Natural killer cell (primary cell): ENCODE data around the gene SPNS2. TPM values are rescaled to one million over a fixed set of nuclear protein-coding genes. Genes with fewer than 3 reads are reported as not detected.

Source experiments
- ATAC-seq, 3 donors: fragments of 150-1000 bp in 2 of 3; fragments of 200-7000 bp in 1 of 3; cut with Tn5 transposase; 1 replicate in 1 of 3; 2 replicates in 2 of 3; pipeline ENCODE4 v1.10.0; 2021; ENCODE audit warnings: mild to moderate bottlenecking in 2 of 3, moderate library complexity in 2 of 3
- DNase-seq, 2 donors: peaks; one replicate each; pipeline versions ENCODE4 v3.0.0 to v3.0.0-alpha.2; 2013 to 2021; ENCODE audit warnings: mixed read lengths in 1 of 2
- H3K27ac ChIP-seq: one replicate; pipeline ENCODE4 v1.5.1; 2013; ENCODE audit warnings: mild to moderate bottlenecking, low read length
- H3K27me3 ChIP-seq: one replicate; pipeline ENCODE4 v1.6.1; 2013; ENCODE audit warnings: low read length; ENCODE audit not compliant: control insufficient read depth, insufficient read depth
- H3K36me3 ChIP-seq: one replicate; pipeline ENCODE4 v1.6.1; 2013; ENCODE audit warnings: low read length; ENCODE audit not compliant: control insufficient read depth, insufficient read depth
- H3K4me1 ChIP-seq: one replicate; pipeline ENCODE4 v1.6.1; 2013; ENCODE audit warnings: low read length; ENCODE audit not compliant: control insufficient read depth, insufficient read depth
- H3K4me3 ChIP-seq: one replicate; pipeline ENCODE4 v1.5.1; 2013; ENCODE audit warnings: low read length
- H3K9me3 ChIP-seq: one replicate; pipeline ENCODE4 v1.6.1; 2013; ENCODE audit warnings: low read length; ENCODE audit not compliant: control insufficient read depth, insufficient read depth
- H3K27ac Mint-ChIP-seq, 2 donors: one replicate each; pipeline ENCODE4 v1.8.0; 2022; ENCODE audit warnings: mild to moderate bottlenecking in 2 of 2, mixed read lengths in 2 of 2, moderate library complexity in 1 of 2
- H3K27me3 Mint-ChIP-seq, 2 donors: one replicate each; pipeline ENCODE4 v1.8.0; 2022; ENCODE audit warnings: low read depth in 2 of 2, mixed read lengths in 2 of 2
- H3K36me3 Mint-ChIP-seq: one replicate; pipeline ENCODE4 v1.8.0; 2022; ENCODE audit warnings: mixed read lengths
- H3K4me1 Mint-ChIP-seq, 2 donors: one replicate each; pipeline ENCODE4 v1.8.0; 2022; ENCODE audit warnings: mixed read lengths in 2 of 2
- H3K4me3 Mint-ChIP-seq: one replicate; pipeline ENCODE4 v1.8.0; 2022; ENCODE audit warnings: mild to moderate bottlenecking, moderate library complexity, mixed read lengths
- H3K9me3 Mint-ChIP-seq, 2 donors: one replicate each; pipeline ENCODE4 v1.8.0; 2022; ENCODE audit warnings: mixed read lengths in 2 of 2
- WGBS: methylation state at CpG from one replicate; pipeline ENCODE4 v1.1.7; 2013; ENCODE audit warnings: missing lambda C conversion rate; ENCODE audit not compliant: insufficient coverage; 5-methylcytosine and 5-hydroxymethylcytosine counted together
- intact Hi-C: fragments of 100-400 bp; cut with micrococcal nuclease; formaldehyde crosslinking; loops from one replicate; pipeline ENCODE4 v1.14.2; 2022
- total RNA-seq, 4 donors: library from RNA; stranded (reverse); fragments of 120-200 nt in 1 of 4; gene quantifications; one replicate each; pipeline versions ENCODE4 v1.2.3 to v1.2.4, GENCODE V29; 2013 to 2022
- TF ChIP-seq, protein P1 (sequence below): fragments of 200-600 bp; IDR thresholded peaks from one replicate; pipeline ENCODE4 v1.8.0; 2022; ENCODE audit warnings: antibody characterized with exemption

SPNS2 gene
- total RNA-seq, 3 donors from 2014 or later (not counting 1 experiment from before 2014, with no cell fraction given), result 0.28 to 0.93 (median 0.43) TPM

DNA sequence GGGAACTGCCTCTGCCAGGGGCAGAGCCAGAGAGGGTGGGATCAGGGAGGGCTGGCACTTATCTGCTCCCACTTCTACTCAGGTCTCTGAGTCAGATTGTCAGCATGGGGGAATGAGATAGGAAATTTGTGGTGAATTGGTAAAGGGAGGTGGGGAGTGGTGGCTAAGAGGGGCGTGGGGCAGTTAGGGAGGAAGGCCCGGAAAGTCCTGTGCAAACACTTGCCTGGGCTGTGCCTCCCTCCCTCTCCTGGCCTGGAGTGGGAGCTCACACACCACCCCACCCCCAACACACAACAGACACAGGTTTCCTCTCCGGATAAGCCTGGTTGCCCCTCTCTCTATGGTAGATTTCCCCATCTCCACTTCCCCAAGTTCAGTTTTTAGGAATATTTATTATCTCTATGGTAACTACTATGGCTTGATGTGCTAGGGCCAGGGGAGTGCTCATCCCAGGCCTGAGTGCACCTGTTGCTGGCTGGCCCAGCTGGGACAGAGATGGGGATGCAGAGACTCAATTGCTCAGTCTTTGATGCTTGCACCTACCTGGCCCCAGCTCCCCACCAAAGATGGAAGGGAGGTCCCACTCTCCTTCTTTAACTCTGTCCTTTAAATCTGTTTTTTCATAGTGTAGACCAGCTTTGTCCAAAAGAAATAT, 2.7 kb downstream of the SPNS2 start:
- DNase-seq, result no peak
- TF ChIP-seq, protein P1, sequence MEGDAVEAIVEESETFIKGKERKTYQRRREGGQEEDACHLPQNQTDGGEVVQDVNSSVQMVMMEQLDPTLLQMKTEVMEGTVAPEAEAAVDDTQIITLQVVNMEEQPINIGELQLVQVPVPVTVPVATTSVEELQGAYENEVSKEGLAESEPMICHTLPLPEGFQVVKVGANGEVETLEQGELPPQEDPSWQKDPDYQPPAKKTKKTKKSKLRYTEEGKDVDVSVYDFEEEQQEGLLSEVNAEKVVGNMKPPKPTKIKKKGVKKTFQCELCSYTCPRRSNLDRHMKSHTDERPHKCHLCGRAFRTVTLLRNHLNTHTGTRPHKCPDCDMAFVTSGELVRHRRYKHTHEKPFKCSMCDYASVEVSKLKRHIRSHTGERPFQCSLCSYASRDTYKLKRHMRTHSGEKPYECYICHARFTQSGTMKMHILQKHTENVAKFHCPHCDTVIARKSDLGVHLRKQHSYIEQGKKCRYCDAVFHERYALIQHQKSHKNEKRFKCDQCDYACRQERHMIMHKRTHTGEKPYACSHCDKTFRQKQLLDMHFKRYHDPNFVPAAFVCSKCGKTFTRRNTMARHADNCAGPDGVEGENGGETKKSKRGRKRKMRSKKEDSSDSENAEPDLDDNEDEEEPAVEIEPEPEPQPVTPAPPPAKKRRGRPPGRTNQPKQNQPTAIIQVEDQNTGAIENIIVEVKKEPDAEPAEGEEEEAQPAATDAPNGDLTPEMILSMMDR, result no peak
- Histone ChIP-seq H3K27ac (no peak overlapping the region), H3K27me3 (peaks cover 35% of the 10 kb centered on the region), H3K4me3 (no peak overlapping the region), H3K9me3 (no peaks in the 10 kb centered on the region), H3K36me3 (no peaks in the 10 kb centered on the region), H3K4me1 (peaks cover 41% of the 10 kb centered on the region)
- H3K4me3 Mint-ChIP-seq, result peak overlapping the region; percentile 47
- H3K4me1 Mint-ChIP-seq, result peaks cover 15 to 21% of the 10 kb centered on the region in 2 donors
- H3K27ac Mint-ChIP-seq, result no peak overlapping the region
- WGBS, result 7% methylated on average over 3 of the region's 3 CpGs
- ATAC-seq, result no peak
- no peaks in the 10 kb centered on the region for H3K9me3 Mint-ChIP-seq
- intact Hi-C loops, result no loop called here
- no peaks in the 10 kb centered on the region for H3K36me3 Mint-ChIP-seq
- H3K27me3 Mint-ChIP-seq, result peaks cover 40 to 41% of the 10 kb centered on the region in 2 donors

DNA sequence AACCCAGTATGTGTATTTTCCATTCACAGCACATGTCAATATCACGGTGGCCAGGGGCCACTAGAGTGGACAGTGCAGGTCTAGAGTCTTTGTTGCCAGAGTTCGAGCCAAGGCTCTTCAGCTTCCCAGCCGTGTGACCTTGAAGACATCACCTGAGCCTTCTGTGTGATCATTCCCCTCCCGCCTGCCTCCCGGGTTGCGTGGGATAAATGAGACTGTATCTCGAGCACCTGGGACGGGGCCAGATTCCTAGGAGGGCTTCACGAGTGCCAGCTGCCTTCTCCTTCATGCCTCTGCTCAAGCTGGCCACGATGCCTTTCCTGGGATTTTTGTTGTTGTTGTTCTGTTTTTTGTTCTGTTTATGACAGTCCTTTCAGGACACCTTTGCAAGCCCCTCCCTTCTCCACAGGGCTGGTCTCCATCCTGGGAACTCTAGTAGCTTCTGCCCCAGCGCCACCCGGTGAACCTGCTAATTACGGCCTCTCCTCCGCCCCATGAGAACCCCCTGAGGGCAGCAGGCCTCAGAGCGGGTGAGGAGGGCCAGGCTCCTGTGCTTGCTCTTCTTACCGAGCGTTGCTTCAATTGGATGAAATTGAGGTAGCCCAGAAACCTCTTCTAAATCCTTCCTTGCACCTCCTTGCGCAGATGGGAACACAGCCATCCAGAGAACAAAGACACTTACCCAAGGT, 3.9 kb downstream of the SPNS2 start:
- H3K27ac Mint-ChIP-seq, result no peak overlapping the region
- peaks cover 15 to 21% of the 10 kb centered on the region in 2 donors for H3K4me1 Mint-ChIP-seq
- H3K9me3 Mint-ChIP-seq, result no peaks in the 10 kb centered on the region
- Histone ChIP-seq H3K27me3 (peaks cover 35% of the 10 kb centered on the region), H3K4me3 (no peak overlapping the region), H3K4me1 (peaks cover 41% of the 10 kb centered on the region), H3K36me3 (no peaks in the 10 kb centered on the region), H3K9me3 (no peaks in the 10 kb centered on the region), H3K27ac (no peak overlapping the region)
- TF ChIP-seq, protein P1, result no peak
- no peaks in the 10 kb centered on the region for H3K36me3 Mint-ChIP-seq
- peak overlapping the region; percentile 32 for H3K4me3 Mint-ChIP-seq
- ATAC-seq (no peak), DNase-seq (no peak)
- peaks cover 40 to 46% of the 10 kb centered on the region in 2 donors for H3K27me3 Mint-ChIP-seq
- intact Hi-C loops, result no loop called here
- WGBS, result 87% methylated on average over 18 of the region's 18 CpGs

GRCh38 chr17:4503283-4504025, 4.8 kb downstream of the SPNS2 start:
- TF ChIP-seq, protein P1, result no peak
- no peak overlapping the region for H3K27ac Mint-ChIP-seq
- H3K36me3 ChIP-seq, result no peaks in the 10 kb centered on the region
- H3K9me3 Mint-ChIP-seq, result no peaks in the 10 kb centered on the region
- H3K9me3 ChIP-seq, result no peaks in the 10 kb centered on the region
- ATAC-seq (no peak), DNase-seq (no peak)
- H3K27ac ChIP-seq, result no peak overlapping the region
- H3K4me1 ChIP-seq, result peaks cover 37% of the 10 kb centered on the region
- H3K4me3 ChIP-seq, result no peak overlapping the region
- H3K4me3 Mint-ChIP-seq, result no peak overlapping the region
- H3K27me3 ChIP-seq, result peaks cover 35% of the 10 kb centered on the region
- H3K27me3 Mint-ChIP-seq, result peaks cover 40 to 55% of the 10 kb centered on the region in 2 donors
- WGBS, result 82% methylated on average over 4 of the region's 4 CpGs
- peaks cover 20 to 25% of the 10 kb centered on the region in 2 donors for H3K4me1 Mint-ChIP-seq
- H3K36me3 Mint-ChIP-seq, result no peaks in the 10 kb centered on the region
- intact Hi-C loops, result no loop called here
